WTC11 (cell line): ENCODE results near the gene CBX5. TPM values are rescaled to one million over a fixed set of nuclear protein-coding genes. Genes with fewer than 3 reads are reported as not detected.
A peak's percentile ranks its signal among the peaks of the same experiment; 100 is the strongest.

Experiments
- ATAC-seq: fragments of 200-7000 bp; cut with Tn5 transposase; 2 replicates; pipeline ENCODE4 v1.10.0; 2021; ENCODE audit warnings: mild to moderate bottlenecking, moderate library complexity
- CTCF ChIA-PET: fragments of 300-600 bp; sonication (Branson Sonifier 250); formaldehyde crosslinking; loops from one replicate; lab custom pipeline; 2021; ENCODE audit warnings: antibody characterized with exemption; lab: Charles Lee
- POLR2A ChIA-PET: fragments of 350-600 bp; sonication (Branson Sonifier 250); formaldehyde crosslinking; loops from one replicate; lab custom pipeline; 2021; ENCODE audit warnings: antibody characterized with exemption; lab: Charles Lee
- DNase-seq: peaks from one replicate; pipeline ENCODE4 v3.0.0; 2021; ENCODE audit warnings: low spot score
- H3K27ac Mint-ChIP-seq: 2 replicates; pipeline ENCODE4 v1.8.0; 2021; ENCODE audit warnings: mixed read lengths
- H3K27me3 Mint-ChIP-seq: 2 replicates; pipeline ENCODE4 v1.8.0; 2021; ENCODE audit warnings: low read depth, mild to moderate bottlenecking, moderate library complexity, mixed read lengths
- H3K36me3 Mint-ChIP-seq: 2 replicates; pipeline ENCODE4 v1.8.0; 2021; ENCODE audit warnings: mixed read lengths
- H3K4me1 Mint-ChIP-seq: 2 replicates; pipeline ENCODE4 v1.8.0; 2022; ENCODE audit warnings: mixed read lengths
- H3K4me3 Mint-ChIP-seq: 2 replicates; pipeline ENCODE4 v1.8.0; 2021; ENCODE audit warnings: mild to moderate bottlenecking, moderate library complexity, mixed read lengths
- H3K9me3 Mint-ChIP-seq: 2 replicates; pipeline ENCODE4 v1.8.0; 2021; ENCODE audit warnings: mixed read lengths
- ARID4B ChIP-seq: sonication (generic); formaldehyde crosslinking; IDR thresholded peaks from 2 replicates; pipeline ENCODE4 v1.8.0; 2023; ENCODE audit warnings: missing genetic modification reagents, mild to moderate bottlenecking, borderline replicate concordance
- ATF6 ChIP-seq: sonication (generic); formaldehyde crosslinking; IDR thresholded peaks from 2 replicates; pipeline ENCODE4 v1.8.1; 2023; ENCODE audit warnings: mild to moderate bottlenecking, missing genetic modification reagents
- CREB1 ChIP-seq: sonication (generic); formaldehyde crosslinking; IDR thresholded peaks from 2 replicates; pipeline ENCODE4 v1.8.0; 2023; ENCODE audit warnings: mild to moderate bottlenecking, missing genetic modification reagents
- CTCF ChIP-seq: fragments of 200-600 bp; IDR thresholded peaks from 2 replicates; pipeline ENCODE4 v1.8.0; 2022; ENCODE audit warnings: antibody characterized with exemption
- FOXK1 ChIP-seq: sonication (generic); formaldehyde crosslinking; IDR thresholded peaks from 2 replicates; pipeline ENCODE4 v1.8.0; 2022; ENCODE audit warnings: mild to moderate bottlenecking, moderate library complexity, missing genetic modification reagents
- FOXP1 ChIP-seq: sonication (generic); formaldehyde crosslinking; IDR thresholded peaks from 2 replicates; pipeline ENCODE4 v1.8.0; 2022; ENCODE audit warnings: missing genetic modification reagents, mild to moderate bottlenecking, moderate library complexity, borderline replicate concordance
- GTF2I ChIP-seq: fragments of 250-450 bp; sonication (Bioruptor Pico); conservative IDR thresholded peaks from 2 replicates; pipeline ENCODE4 v1.4.0; 2021; ENCODE audit warnings: mild to moderate bottlenecking
- KAT7 ChIP-seq: sonication (generic); formaldehyde crosslinking; IDR thresholded peaks from 2 replicates; pipeline ENCODE4 v1.8.1; 2023; ENCODE audit warnings: missing genetic modification reagents, mild to moderate bottlenecking, borderline replicate concordance
- MLX ChIP-seq: sonication (generic); formaldehyde crosslinking; IDR thresholded peaks from 2 replicates; pipeline ENCODE4 v1.8.1; 2023; ENCODE audit warnings: mild to moderate bottlenecking, missing genetic modification reagents, moderate library complexity
- NFYB ChIP-seq: sonication (generic); formaldehyde crosslinking; conservative IDR thresholded peaks from 2 replicates; pipeline ENCODE4 v1.8.0; 2022; ENCODE audit warnings: low read depth, missing genetic modification reagents
- NR1H2 ChIP-seq: sonication (generic); formaldehyde crosslinking; IDR thresholded peaks from 2 replicates; pipeline ENCODE4 v1.9.0; 2021; ENCODE audit warnings: mild to moderate bottlenecking, moderate library complexity, missing genetic modification reagents
- PRRX2 ChIP-seq: fragments of 250-450 bp; sonication (Bioruptor Pico); IDR thresholded peaks from 2 replicates; pipeline ENCODE4 v1.8.0; 2021; ENCODE audit warnings: mild to moderate bottlenecking
- SOX15 ChIP-seq: fragments of 250-450 bp; sonication (Bioruptor Pico); IDR thresholded peaks from 2 replicates; pipeline ENCODE4 v1.9.0; 2021; ENCODE audit warnings: mild to moderate bottlenecking
- SP1 ChIP-seq: sonication (generic); formaldehyde crosslinking; conservative IDR thresholded peaks from 2 replicates; pipeline ENCODE4 v1.8.1; 2022; ENCODE audit warnings: missing genetic modification reagents
- USF1 ChIP-seq: sonication (generic); formaldehyde crosslinking; IDR thresholded peaks from 2 replicates; pipeline ENCODE4 v1.8.0; 2022; ENCODE audit warnings: mild to moderate bottlenecking, missing genetic modification reagents
- ZBTB43 ChIP-seq: sonication (generic); formaldehyde crosslinking; IDR thresholded peaks from 2 replicates; pipeline ENCODE4 v1.8.1; 2023; ENCODE audit warnings: mild to moderate bottlenecking, missing genetic modification reagents
- ZNF219 ChIP-seq: sonication (generic); formaldehyde crosslinking; IDR thresholded peaks from 2 replicates; pipeline ENCODE4 v1.8.0; 2023; ENCODE audit warnings: missing genetic modification reagents, mild to moderate bottlenecking, borderline replicate concordance
- ZNF232 ChIP-seq: sonication (generic); formaldehyde crosslinking; IDR thresholded peaks from 2 replicates; pipeline ENCODE4 v1.8.0; 2022; ENCODE audit warnings: mild to moderate bottlenecking, missing genetic modification reagents
- ZNF532 ChIP-seq: fragments of 250-450 bp; sonication (Bioruptor Pico); IDR thresholded peaks from 2 replicates; pipeline ENCODE4 v1.9.0; 2021; ENCODE audit warnings: mild to moderate bottlenecking, borderline replicate concordance
- ZNF671 ChIP-seq: fragments of 250-450 bp; sonication (Bioruptor Pico); IDR thresholded peaks from 2 replicates; pipeline ENCODE4 v1.8.0; 2021; ENCODE audit warnings: mild to moderate bottlenecking
- total RNA-seq: library from RNA; stranded (reverse); gene quantifications from 3 replicates; pipeline ENCODE4 v1.2.3, GENCODE V29; 2021

The CBX5 gene
- total RNA-seq, 1 experiment from 2014 or later = 182 TPM

GRCh38 chr12:54251667-54252284 lies 28.1 kb downstream of the CBX5 start (continued):
- TF ChIP-seq FOXK1 (CRISPR knock-in tag) (no peak), MLX (no peak), CREB1 (CRISPR knock-in tag) (no peak), ZBTB43 (no peak), GTF2I (CRISPR knock-in tag) (no peak)

- Mint-ChIP-seq H3K36me3 (peaks cover 67% of the 10 kb centered on the region), H3K27ac (0 out of 2 replicates have a peak overlapping the region, but pooled peaks have one; percentile 28), H3K27me3 (no peaks in the 10 kb centered on the region), H3K4me1 (no peaks in the 10 kb centered on the region), H3K9me3 (no peaks in the 10 kb centered on the region), H3K4me3 (no peak overlapping the region)
- CTCF ChIA-PET = no interaction called here
- TF ChIP-seq SOX15 (CRISPR knock-in tag) (no peak), ZNF219 (CRISPR knock-in tag) (no peak), SP1 (CRISPR knock-in tag) (no peak), FOXP1 (CRISPR knock-in tag) (no peak), NFYB (CRISPR knock-in tag) (no peak), FOXK1 (CRISPR knock-in tag) (no peak), USF1 (CRISPR knock-in tag) (no peak), KAT7 (CRISPR knock-in tag) (no peak), ZNF232 (CRISPR knock-in tag) (no peak), NR1H2 (CRISPR knock-in tag) (no peak), ZNF532 (CRISPR knock-in tag) (no peak), MLX (no peak), ARID4B (CRISPR knock-in tag) (no peak), ATF6 (CRISPR knock-in tag) (no peak), CTCF (no peak), PRRX2 (no peak), ZNF671 (no peak)
- no peak for ATAC-seq
- POLR2A ChIA-PET = no interaction called here
- no peak for DNase-seq
Observed at GRCh38 chr12:54249489-54249888, 30.4 kb downstream of the CBX5 start.
